Cardiac fibroblast (primary cell): ENCODE measurements around the gene CNTF.

Source experiments
- DNase-seq, 2 donors: peaks; one replicate each; pipeline versions ENCODE4 v3.0.0 to v3.0.0-alpha.2; 2010; ENCODE audit warnings: low read depth in 2 of 2
- H3K4me3 ChIP-seq, 2 donors: replicated peaks in 1 of 2; 1 replicate in 1 of 2; 2 replicates in 1 of 2; pipeline ENCODE4 v1.5.1; 2011; ENCODE audit warnings: low read depth in 2 of 2, low read length in 2 of 2, mild to moderate bottlenecking in 2 of 2, moderate library complexity in 1 of 2
- CTCF ChIP-seq: IDR thresholded peaks from one replicate; pipeline ENCODE4 v1.5.1; 2011; ENCODE audit warnings: low read depth, mild to moderate bottlenecking, low read length, inconsistent platforms

CNTF gene

DNA sequence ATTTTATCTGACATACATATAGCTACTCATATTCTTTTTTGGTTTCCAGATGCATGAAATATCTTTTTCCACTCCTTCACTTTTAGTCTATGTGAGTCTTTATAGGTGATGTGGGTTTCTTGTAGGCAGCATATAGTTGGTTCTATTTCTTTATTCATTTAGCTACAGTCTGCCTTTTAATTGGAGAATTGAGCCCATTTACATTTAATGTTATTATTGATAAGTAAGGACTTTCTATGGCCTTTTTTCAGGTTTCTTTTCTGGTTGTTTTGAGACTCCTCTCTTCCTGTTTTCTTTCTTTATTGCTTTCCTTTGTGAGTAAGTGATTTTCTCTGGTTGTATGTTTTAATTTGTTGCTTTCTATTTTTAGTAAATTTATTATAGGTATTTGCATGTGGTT is 27.2 kb downstream of the CNTF start:
- DNase-seq, result no peak
- no peak for TF ChIP-seq CTCF
- no peak overlapping the region for H3K4me3 ChIP-seq

GRCh38 chr11:58650496-58650895 is 28.0 kb downstream of the CNTF start:
- no peak for TF ChIP-seq CTCF
- H3K4me3 ChIP-seq, result no peak overlapping the region

DNA sequence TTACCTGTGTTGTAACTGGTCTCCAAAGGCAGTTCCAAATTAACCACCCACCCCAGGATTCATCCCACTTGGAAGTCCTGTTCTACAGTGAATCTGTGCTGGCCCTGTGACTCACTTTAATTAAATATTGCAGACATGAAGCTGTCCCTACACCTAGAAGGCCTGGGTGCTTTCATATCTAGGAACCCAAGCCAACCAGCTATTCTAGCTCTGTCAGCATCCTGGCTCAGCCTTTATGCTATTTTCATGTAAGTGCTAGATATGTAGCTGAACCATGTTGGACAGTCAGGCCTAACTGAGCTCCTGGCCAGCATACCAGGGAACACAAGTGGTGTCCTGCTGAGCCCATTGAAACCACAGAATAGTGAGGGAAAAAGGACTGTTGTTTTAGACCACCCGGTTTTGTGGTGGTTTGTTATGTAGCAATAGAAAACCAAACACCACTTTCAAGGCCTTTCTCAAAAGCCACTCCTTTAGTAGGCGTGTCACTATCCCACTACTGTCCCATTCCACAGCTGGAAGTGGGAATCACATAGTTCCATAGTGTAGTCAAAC is 30.3 kb downstream of the CNTF start:
- DNase-seq, result no peak
- no peak for TF ChIP-seq CTCF
- H3K4me3 ChIP-seq, result no peak overlapping the region

More at GRCh38 chr11:58650496-58650895, 28.0 kb downstream of the CNTF start:
- DNase-seq, result no peak

- no peak overlapping the region for H3K4me3 ChIP-seq
- DNase-seq, result peak; percentile 80 to 83
- TF ChIP-seq CTCF, result peak; percentile 93
Observed at GRCh38 chr11:58654079-58654907, 31.8 kb downstream of the CNTF start.

- no peak for DNase-seq
- no peak overlapping the region for H3K4me3 ChIP-seq
- no peak for TF ChIP-seq CTCF
Observed at GRCh38 chr11:58654908-58655296, 32.4 kb downstream of the CNTF start.

DNA sequence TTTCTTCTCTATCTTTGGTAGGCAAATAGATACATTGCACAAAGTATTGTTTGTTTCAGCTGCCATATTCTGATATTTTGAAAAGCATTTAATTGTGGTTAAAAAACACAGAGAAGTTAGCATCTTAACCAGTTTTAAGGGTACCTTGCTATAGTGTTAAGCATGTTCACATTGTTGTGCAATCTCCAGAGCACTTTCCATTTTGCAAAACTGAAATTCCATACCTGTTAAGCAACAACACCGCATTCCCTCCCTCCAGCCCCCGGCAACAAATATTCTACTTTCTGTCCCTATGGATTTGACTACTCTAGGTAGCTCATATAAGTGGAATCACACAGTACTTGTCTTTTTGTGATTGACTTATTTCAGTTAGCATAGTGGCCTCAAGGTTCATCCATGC is 33.9 kb downstream of the CNTF start:
- TF ChIP-seq CTCF, result no peak
- H3K4me3 ChIP-seq, result no peak overlapping the region
- no peak for DNase-seq
